NCI-H460 (cell line): ENCODE data around the gene CIB4. TPM values are rescaled to one million over a fixed set of nuclear protein-coding genes. Genes with fewer than 3 reads are reported as not detected.

Experiments used
- DNase-seq: peaks from one replicate; pipeline ENCODE4 v3.0.0-alpha.2; 2016; ENCODE audit warnings: low read depth; ENCODE audit errors: extremely low read depth
- polyA plus RNA-seq: library from polyadenylated mRNA; depleted of rRNA; stranded (reverse); fragments of >200 nt; gene quantifications from 2 replicates; pipeline ENCODE4 v1.2.3, GENCODE V29; 2014; cell fraction: nucleus; rRNA removed
- total RNA-seq: library from RNA; depleted of rRNA; stranded (reverse); fragments of >200 nt; shearing (Covaris generic); gene quantifications from 2 replicates; pipeline ENCODE4 v1.2.3, GENCODE V29; 2014; rRNA removed

Gene CIB4
- not detected in 2 replicates for total RNA-seq
- not detected in 2 replicates for polyA plus RNA-seq

DNA sequence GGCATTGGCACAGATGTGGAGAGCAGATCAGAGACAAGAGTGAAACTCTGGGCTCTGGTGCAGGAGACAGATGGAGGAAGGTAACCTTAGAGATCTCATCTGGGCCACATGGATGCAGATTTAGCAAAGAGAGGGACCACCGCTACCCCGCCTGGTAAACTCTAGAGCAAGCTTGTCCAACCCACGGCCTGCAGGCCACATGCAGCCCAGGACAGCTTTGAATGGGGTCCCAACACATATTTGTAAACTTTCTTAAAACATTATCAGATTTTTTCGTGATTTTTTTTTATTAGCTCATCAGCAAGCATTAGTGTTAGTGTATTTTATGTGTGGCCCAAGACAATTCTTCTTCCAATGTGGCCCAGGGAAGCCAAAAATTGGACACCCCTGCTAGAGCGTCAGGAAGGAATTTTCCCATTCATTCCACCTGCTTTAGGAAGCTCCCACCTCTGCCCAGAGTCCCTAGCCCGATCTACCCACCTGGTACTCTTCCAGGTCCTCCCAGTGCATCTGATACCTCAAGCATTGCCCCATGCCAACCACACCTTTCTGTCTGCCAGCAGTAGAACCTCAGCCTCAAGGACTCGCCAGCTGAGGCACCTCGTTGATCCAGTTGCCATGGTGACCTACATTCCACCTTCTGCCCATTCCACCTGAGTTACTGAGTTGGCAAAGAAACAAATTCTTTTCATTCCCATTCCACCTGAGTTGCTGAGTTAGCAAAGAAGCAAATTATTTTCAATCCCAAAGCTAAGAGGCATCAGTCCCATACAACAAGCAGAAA lies at the start of gene CIB4:
TSS of gene CIB4 (minus strand) at position 586 of the 784 bp plus-strand sequence. CDS start at position 534, 52 bp downstream.
- DNase-seq, result no peak

DNA sequence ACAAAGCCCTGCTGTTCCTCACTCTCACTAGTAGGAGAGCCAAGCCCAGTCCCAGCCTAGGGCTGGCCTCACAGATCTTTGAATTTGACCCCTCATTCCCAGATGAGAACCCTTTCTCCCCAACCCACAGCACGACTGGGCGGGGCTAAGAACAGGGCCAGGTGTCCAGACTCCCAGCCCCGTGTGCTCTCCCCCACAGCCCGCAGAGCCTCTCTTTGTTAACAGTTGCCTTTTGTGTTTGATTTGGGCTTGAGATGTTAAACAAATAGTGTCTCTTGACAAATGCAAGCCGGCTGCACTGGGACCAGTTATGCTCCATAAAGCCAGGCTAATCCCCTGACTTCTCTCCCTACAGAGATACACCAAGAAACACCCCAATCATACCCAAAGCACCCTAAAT lies 46.6 kb upstream of the CIB4 start:
- DNase-seq, result no peak

DNA sequence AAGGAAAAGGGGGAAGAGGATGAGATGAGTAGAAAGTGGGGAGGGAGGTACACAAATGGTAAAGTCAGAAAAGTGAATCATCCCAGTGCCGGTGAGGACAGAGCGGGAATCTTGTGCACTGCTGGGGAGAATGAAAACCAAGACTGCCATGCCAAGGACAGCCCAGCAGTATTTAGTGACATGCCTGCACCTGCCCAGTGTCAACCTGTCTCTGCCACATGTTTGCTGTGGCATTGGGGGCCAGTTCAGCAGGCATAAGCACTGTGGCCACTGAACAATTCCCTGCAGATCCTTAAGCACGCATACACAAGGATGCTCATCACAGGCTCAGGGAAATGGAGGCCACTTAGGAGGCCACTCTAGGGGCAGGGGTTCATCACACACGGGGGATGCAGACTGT lies 46.2 kb upstream of the CIB4 start:
- no peak for DNase-seq

DNA sequence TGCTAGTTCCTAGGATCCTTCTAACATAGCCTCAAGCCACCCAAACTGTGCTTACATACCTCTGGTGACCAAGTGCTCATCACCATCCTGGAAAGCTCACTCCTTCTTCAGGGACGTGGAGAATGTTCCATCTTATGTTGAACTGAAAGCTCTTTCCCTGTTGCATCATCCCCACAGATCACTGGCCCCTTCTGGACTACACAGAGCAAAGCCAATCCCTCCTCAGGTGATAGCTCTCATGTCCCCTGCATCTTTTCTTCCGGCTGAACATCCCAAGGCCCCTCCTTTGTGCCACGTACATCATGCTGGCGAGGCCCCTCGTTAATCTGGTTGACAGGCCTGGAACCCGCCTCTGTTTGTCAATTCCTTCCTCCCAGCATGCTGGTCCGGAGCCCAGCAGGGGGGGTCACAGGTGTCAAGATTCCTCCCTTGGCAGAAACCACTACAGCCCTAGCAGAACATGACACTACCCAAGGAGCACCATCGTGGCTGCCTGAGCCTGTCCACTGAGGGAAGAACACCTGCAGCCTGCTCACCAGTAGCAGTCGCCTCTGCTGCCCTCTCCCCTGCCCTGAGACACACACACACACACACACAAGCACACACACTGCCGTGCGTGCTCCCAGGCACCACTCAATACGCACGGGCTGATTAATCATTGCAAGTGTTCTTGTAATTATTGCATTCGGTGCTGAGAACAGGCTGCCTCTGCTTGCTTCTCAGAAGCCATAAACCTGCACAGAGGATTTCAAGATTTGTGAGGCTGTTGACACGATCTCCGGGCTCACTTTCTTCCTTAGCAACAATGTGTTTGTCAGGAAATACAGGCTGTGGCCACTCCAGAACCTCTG lies 45.0 kb upstream of the CIB4 start:
- no peak for DNase-seq

DNA sequence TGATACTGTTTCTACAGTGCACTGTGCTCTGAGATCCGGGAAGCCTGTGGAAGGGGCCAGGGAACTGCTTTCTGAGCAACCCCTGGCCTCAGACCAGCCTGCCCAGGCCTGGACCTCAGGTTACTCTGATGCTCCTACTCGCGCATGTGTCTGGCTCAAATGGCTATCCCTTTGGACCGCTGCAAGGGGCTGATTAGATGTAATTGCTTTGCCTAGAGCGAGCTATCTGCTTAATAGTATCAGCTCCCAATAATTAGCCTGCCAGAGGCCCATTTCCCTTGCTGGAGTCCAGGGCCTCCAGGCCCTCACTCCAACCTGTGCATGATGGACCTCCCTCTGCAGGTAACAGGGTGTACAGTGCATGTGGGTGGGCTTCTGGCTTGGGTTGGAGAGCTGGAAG lies 44.2 kb upstream of the CIB4 start:
- DNase-seq, result no peak

DNA sequence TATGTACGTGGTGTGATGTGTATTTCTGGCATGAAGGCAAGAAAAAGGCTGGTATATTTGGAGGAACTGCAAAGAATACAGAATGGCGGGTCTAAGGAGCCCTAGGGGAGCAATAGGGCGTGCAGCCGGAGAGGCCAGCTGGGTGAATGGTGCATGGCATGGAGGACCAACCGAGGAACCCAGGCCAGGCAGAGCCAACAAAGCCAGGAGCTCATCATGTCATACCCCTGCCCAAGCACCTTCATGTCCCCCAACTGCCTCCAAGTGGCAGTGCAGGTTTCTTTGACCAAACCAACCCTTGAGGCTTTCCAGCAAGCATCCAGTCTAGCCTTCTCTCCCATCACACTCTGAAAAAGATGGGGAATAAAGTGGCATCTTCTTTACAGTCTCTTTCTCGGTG lies 42.4 kb upstream of the CIB4 start:
- DNase-seq, result no peak

DNA sequence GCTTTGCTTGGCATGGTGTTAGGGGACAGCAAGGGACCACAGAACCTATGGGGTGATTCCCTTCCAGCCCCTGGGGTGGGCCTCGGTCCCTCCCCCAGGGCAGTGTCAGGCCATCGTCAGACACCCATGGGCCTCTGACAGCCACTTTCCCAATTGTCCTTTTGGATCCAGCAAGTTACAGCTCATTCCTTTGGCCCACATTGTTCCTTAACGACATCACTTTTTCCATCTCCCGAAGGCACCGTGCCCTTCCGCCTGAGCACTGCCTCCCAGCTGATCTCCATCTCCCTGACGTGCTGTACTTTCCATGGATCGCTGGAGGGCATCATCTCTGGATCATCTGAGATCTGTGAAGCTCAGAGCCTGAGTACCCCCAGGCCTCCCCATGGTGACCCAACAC lies 41.0 kb upstream of the CIB4 start:
- no peak for DNase-seq

DNA sequence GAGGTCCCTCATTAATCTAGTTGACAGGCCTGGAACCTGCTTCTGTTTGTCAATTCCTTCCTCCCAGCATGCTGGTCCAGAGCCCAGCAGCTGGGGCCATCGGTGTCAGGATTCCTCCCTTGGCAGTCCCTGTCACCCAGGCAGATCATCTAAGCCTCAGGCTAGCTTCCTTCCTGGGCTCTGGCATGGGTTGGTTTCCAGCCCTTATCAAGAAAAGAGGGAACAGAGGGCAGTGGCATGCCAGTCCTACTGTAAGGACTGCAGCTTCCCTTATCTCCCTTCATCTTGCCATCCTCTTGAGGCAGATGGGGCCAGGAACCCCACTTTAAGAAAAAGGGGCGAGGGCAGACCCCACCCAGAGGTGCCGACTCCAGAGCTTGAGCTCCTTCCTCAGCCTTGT lies 40.5 kb upstream of the CIB4 start:
- DNase-seq, result no peak

DNA sequence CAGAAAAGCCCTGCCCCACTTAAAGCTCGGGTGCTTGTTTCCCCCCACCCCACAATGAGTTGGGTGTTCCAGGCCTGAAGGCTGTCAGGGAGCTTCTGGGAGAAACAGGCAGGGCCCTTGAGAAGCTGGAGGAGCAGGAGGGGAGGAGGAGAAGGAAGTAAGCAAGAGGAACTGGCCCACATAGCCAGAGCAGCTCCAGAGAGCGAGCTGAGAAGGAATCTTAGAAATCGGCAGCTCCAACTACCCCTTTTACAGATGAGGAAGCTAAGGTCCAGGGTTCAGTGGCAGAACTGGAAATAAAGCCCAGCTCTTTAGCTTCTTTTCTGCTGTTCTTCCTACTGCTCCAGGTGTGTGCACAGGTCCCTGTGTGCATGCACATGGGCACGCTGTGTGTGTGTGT lies 38.7 kb upstream of the CIB4 start:
- no peak for DNase-seq

DNA sequence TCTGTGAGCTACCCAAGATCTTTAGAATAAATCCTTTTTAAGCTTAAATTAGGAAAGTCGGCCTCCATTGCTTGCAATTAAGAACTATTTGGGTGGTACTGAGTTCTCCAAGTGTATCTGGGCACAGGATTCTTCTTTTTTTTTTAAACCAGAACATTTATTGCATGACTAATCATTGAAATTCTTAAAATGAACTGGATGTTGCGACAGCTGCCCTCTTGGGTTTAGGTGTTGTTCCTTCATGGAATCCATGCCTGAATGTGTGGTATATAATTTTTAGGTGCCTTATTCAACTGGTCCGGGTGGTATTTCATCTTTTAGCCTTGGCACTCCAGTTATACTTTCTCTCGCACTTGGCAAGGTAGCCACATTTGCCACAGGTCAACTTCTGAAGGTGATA lies 36.9 kb upstream of the CIB4 start:
- DNase-seq, result no peak

DNA sequence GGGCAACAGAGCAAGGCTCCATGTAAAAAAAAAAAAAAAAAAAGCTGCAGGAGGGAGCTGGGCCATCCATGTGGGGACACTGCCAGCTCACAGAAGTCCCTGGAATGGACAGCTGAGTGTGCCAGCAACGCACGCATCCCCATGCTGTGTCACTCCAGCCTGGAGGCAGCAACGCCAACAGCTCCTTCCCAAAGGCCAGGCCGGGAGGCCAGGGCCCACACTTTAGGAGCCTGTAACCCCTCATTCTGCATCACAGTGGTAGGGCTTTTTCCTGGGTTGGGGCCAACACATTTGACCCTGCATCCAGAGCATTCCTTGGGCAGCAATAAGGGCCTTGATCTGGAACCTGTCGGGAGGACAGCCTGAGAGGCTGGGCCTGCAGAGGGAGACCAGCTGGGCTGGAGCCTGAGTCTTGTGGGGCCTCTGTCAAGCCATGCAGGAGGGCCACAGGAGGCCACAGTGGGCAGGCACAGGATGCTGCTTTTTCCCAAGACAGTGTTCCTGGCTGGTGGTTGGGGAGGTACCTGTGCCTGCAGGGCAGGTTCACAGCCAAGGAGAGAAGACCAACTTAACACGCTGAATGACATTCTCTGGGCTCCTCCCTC lies 34.6 kb upstream of the CIB4 start:
- DNase-seq, result no peak

DNA sequence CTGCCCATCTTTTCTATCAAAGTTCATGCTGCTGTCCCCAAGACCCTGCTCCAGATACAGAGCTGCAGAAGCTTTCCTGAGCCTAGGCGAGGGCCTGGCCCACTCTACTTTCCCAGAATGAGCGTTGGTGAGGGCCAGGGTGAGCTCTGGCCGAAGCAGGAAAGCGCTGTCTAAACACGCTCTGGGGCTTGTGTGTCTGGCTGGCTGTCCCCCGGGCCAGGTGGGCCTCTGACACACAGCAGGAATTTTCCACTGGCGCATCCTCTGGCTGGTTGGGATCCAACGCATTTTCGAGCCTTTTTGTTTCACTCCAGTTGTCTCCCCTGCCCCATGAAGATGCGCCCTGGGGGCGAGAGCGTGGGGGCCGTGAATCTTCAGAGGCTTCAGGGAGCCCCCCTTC lies 33.6 kb upstream of the CIB4 start:
- no peak for DNase-seq

DNA sequence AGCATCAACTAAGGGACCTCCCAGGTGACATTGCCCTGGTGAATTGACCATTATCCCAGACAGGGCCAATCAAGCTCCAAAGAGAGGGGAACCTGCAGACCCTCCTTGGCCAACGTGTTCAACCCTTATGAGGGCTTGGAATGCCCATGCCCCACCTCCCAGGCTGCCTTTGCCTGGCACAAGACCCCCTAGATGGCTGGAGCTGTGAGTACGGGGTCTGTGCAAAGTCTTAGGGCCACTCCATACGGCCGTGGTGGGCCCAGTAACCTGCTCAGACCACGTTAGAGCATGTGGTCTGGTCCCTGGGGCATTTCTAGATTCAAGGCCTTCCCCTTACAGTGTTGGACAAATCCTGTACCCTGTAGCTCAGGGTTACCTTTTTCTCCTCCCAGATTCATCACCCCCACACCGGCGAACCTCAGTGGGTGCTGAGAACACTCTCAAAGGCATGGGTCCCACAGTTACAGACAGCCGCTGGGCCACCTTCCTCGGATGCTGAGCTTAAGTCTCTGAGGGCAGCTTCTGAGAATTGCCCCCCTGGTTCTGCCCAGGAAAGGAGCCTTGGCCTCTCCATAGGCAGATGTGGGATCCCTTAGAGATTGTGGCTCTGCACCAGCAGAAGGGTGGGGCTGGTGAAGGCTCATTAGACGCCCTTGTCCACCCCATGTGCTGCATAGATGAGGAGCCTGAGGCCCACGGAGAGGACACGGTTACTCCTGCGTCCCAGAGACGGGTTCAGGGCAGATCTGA lies 33.0 kb upstream of the CIB4 start:
- DNase-seq, result no peak

DNA sequence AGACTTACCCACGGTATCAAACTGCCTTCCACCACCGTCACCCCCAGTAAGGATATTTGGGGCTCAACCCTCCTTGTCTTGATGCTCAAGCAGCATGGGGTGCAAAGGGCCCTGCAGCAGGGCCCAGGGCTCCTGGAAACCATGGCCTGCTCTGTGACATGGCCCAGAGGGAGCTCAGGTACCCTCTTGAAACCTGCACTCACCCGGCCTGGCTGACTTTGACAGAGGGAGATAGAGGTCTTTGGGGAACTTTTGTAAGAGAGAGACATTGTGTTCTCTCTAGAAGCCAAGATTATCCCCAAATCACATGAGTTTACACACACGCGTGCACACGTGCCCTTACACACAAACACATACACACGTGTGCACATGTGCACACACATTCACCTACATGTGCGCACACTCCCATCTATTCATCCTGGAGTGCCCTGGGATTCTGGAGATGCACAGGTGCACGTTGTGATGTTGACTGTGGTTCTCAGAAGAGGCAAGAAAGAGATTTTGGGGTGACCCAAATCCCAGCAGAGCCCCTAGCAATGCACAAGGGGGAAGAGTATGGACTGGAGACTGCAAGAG lies 31.7 kb upstream of the CIB4 start:
- no peak for DNase-seq

DNA sequence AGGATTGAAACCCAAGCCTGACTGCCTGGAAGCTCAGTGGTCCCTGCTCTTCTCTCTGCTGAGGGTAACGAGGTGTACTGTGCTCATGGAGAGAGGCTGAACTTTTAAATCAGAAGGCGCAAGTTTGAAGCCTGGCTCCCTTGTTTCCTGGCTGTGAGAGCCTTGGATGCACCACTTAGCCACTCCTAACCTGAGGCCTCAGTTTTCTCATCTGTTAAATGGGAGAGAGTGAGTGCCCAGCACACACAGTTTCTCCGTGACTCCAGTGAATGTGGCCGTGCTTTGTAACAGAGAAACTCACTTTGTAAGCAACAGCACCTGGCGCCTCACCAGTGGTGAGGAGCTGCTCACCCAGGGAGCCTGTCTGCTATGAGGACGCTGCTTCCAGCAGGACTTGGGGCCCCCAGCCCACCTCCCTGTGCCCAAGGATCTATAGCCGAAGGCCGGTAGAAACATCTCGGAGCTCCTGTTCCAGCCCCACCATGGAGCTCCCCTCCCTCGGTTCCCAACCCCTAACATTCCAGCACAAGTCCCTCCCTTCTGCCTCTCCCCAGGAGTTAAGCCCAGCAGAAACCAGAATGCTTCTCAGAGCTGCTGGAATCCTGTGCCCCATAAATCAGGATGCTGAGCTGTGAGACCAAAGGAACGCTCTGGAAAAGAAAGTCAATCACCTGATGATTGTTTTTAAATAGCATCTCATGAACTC lies 31.1 kb upstream of the CIB4 start:
- DNase-seq, result no peak

DNA sequence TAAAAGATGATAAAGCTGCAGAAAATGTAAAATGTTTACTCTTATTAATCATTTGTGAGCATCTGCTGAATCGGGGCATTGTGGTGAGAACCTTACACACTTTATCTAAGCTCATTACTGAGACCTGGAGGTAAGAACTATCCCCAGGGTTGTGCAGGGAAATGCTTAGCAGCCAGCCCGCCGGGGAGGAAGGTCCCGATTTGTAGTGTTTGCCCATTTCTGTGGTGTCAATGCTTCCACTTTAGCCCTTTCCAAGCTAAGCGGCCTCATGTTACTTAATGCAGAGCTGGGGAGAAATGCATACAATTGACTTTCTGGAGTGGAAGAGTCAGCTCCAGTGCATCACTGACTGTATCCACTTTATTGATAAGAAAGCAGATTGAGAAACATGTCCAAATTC lies 30.5 kb upstream of the CIB4 start:
- DNase-seq, result no peak

DNA sequence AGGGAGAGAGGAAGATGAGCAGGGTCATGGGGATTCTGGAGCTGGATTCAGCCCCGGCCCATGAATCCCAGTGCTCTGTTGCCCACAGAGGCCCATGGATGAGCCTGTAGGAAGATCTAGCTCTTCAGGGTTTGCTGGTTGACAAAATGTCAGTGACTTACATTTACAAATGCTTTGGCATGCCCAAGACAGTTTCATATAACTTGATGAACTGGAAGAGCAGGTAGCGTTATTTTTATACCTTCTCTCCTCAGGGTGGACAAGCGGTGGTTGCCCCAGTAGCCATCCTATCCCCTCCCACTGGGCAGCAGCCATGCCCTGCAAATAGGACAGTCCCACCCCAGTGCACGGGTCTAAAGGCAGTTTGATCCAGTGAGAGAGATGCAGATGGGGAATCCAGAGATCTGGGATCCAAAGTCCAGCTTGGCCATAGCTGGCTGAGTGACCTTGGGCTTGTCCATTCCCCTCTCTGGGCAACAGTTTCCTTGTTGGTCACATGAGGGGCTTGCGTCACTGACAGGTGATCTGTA lies 29.8 kb upstream of the CIB4 start:
- no peak for DNase-seq

DNA sequence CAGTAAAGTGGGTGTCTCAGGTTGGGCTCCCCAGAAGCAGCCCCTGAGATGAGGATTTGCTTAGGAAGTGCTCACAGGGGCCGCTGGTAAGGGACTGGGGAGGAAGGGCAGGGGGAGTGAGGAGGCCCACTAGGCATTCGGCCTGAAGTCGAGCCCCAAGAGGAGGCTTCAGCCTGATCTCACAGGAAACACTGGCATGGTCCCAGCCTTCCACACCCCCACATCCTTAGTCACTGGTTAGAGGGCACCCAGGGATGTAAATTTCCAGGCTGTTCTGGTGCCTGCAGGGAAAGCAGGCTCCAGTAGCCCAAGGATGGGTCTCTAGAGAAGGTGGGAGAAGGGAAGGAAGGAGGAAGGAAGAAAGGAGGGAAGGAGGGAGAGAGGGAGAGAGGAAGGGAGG lies 29.0 kb upstream of the CIB4 start:
- DNase-seq, result no peak
